Measurements from ENCODE around the gene OSBPL10. TPM values are rescaled to one million over a fixed set of nuclear protein-coding genes. Genes with fewer than 3 reads are reported as not detected.
"Not testable (repeated sequence)": the region's sequence is repeated elsewhere in the genome, so short reads cannot be mapped to it uniquely, and the experiment has no call there.

Gene OSBPL10
- total RNA-seq, 2 experiments from 2014 or later: 6.1 to 6.4 TPM

DNA sequence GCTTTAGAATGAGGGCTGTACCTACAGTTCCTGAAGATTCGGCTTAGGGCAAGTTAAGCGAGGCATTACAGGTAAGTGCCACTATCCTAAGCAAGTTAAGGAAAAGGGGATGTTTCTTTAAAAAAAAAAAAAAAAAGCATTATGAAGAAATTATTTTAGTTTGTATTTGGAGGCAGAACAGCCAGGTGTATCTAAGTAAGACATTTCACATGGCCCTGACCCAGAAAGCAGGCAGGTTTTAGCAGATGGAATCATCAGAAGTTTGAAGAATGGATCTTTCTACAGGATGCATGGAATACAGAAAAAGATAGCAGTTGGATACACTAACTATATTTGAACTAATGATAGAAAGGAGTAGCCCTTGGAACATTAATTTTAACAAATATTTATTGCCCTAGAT is 105.6 kb downstream of the OSBPL10 start:
- Mint-ChIP-seq H3K4me3 (no peak overlapping the region), H3K4me1 (ENCODE audit: low read depth) (peaks cover 2% of the 10 kb centered on the region), H3K9me3 (no peaks in the 10 kb centered on the region), H3K27me3 (ENCODE audit: low read depth) (no peaks in the 10 kb centered on the region), H3K27ac (no peak overlapping the region), H3K36me3 (ENCODE audit: low read depth) (no peaks in the 10 kb centered on the region)
- intact Hi-C loops (cut with micrococcal nuclease): no loop called here
- DNase-seq: no peak
- CTCF ChIA-PET: no interaction called here

DNA sequence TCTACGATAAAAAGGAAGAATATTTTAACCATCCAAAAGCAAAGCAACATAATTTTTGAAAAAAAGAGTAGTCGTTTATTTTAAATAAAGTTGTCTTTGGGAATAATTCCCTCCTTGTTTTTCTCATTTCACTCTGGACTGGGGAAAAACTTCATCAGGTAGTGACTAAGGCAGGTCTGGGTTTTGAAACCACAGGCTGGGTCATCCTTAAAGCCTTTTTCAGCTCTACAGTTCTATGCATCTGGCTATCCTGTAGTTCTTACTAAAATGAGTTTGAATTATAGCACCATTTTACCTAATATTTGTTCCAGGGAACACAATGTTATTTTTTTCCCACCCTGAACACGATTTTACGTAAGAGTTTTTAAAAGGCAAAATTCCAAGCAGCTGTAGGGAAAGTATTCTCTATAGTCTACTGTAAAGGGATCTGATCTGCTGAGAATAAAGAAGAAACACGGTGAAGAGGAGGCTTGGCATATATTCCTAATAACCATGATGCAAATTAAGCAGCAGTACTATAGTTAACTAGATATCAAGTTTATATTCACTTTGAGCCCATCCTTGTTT is 107.7 kb downstream of the OSBPL10 start:
- Mint-ChIP-seq H3K4me3 (no peak overlapping the region), H3K9me3 (no peaks in the 10 kb centered on the region), H3K27ac (no peak overlapping the region), H3K4me1 (ENCODE audit: low read depth) (peaks cover 2% of the 10 kb centered on the region), H3K36me3 (ENCODE audit: low read depth) (no peaks in the 10 kb centered on the region), H3K27me3 (ENCODE audit: low read depth) (no peaks in the 10 kb centered on the region)
- CTCF ChIA-PET: interaction anchor here (0.6 kb wide), 1 partner anchor 155 kb away, joined by 3 read pairs; no protein-coding TSS in a partner anchor
- DNase-seq: no peak
- intact Hi-C loops (cut with micrococcal nuclease): no loop called here

DNA sequence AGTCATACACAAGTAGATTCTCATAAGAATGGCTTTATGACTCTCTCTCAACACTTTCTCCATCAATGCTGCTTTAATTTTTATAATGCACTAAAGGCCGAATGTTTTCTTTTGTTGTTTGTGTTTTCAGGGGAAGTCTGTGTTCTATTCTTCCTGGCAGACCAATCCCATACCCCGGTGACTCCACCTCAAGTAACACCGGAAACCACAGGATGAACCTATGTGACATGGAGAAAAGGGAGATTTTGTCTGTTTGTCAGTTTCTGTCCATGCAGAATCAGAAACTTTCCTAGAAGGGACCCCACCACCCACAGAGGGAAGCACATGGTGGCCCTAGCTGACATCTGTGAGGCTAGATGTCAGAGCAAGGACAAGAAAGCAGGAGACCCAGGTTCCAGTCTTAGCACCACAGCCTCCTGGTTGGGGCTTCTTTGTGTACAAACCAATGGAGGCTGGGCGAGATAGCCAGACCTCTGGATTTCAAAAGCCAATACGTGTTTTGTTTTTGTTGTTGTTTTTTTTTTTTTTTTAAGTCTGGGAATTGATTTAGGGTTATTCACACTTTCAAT is 109.0 kb downstream of the OSBPL10 start:
- no peak overlapping the region for H3K4me3 Mint-ChIP-seq
- intact Hi-C loops (cut with micrococcal nuclease): no loop called here
- no peak for DNase-seq
- H3K4me1 Mint-ChIP-seq (ENCODE audit: low read depth): peaks cover 2% of the 10 kb centered on the region
- H3K36me3 Mint-ChIP-seq (ENCODE audit: low read depth): no peaks in the 10 kb centered on the region
- CTCF ChIA-PET: no interaction called here
- H3K27me3 Mint-ChIP-seq (ENCODE audit: low read depth): no peaks in the 10 kb centered on the region
- no peak overlapping the region for H3K27ac Mint-ChIP-seq
- no peaks in the 10 kb centered on the region for H3K9me3 Mint-ChIP-seq

DNA sequence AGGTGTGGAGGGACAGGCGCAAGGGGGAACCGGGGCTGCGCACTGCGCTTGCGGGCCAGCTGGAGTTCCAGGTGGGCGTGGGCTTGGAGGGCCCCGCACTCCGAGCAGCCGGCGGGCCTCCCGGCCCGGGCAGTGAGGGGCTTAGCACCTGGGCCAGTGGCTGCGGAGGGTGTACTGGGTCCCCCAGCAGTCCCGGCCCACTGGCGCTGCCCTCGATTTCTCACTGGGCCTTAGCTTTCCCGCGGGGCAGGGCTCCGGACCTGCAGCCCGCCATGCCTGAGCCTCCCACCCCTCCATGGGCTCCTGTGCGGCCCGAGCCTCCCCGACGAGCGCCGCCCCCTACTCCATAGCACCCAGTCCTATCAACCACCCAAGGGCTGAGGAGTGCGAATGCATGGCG is 111.0 kb downstream of the OSBPL10 start:
- H3K9me3 Mint-ChIP-seq; H3K36me3 Mint-ChIP-seq (ENCODE audit: low read depth); H3K4me3 Mint-ChIP-seq; DNase-seq; H3K27ac Mint-ChIP-seq; H3K27me3 Mint-ChIP-seq (ENCODE audit: low read depth); H3K4me1 Mint-ChIP-seq (ENCODE audit: low read depth); CTCF ChIA-PET; intact Hi-C loops (cut with micrococcal nuclease): not testable (repeated sequence)

DNA sequence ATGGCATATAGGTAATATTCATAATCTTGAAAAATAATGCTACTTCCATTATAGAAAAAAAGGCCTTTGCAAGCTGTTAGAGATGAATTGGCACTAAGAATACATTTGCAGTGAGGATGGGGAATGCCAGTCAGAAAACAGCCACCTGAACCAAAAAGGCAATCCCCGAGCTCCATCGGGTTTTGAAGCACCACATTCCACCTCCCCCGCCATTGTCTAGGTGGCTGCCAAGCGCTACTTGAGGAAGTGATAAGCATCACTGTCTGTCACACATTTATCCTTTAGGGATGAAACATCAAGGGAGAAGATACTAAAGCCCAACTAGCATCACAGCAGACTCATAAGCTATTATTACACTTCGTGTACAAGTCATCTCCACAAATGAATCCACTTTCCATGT is 112.8 kb downstream of the OSBPL10 start:
- DNase-seq: no peak
- CTCF ChIA-PET: no interaction called here
- intact Hi-C loops (cut with micrococcal nuclease): no loop called here

DNA sequence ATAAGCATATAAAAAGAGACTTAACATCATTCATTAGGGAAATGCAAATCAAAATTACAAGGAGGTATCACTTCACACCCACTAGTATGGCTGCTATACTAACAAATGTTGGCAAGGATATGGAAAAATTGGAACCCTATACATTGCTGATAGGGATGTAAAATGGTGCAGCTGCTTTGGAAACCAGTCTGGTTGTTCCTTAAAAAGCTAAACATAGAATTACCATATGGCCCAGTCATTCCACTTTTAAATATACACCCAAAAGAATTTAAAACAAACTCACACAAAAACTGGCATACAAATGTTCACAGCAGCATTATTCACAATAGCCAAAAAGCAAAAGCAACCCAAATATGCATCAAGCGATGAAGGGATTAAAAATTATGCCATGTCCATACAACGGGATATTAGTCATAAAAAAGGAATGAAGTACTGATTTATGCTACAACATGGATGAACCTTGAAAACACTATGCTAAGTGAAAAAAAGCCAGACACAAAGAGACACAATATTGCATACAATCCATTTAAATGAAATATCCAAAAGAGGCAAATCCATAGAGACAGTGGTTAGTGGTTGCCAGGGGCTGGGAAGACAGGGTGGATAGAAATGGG is 118.3 kb downstream of the OSBPL10 start:
- H3K27ac Mint-ChIP-seq: no peak overlapping the region
- CTCF ChIA-PET: no interaction called here
- no peaks in the 10 kb centered on the region for H3K4me1 Mint-ChIP-seq (ENCODE audit: low read depth)
- intact Hi-C loops (cut with micrococcal nuclease): no loop called here
- DNase-seq: no peak
- H3K9me3 Mint-ChIP-seq: no peaks in the 10 kb centered on the region
- no peak overlapping the region for H3K4me3 Mint-ChIP-seq
- H3K36me3 Mint-ChIP-seq (ENCODE audit: low read depth): no peaks in the 10 kb centered on the region
- H3K27me3 Mint-ChIP-seq (ENCODE audit: low read depth): peaks cover 7% of the 10 kb centered on the region

More for the DNA sequence above, 112.8 kb downstream of the OSBPL10 start:
- H3K27me3 Mint-ChIP-seq (ENCODE audit: low read depth): no peaks in the 10 kb centered on the region
- no peaks in the 10 kb centered on the region for H3K9me3 Mint-ChIP-seq
- no peak overlapping the region for H3K4me3 Mint-ChIP-seq
- no peaks in the 10 kb centered on the region for H3K4me1 Mint-ChIP-seq (ENCODE audit: low read depth)
- no peak overlapping the region for H3K27ac Mint-ChIP-seq
- no peaks in the 10 kb centered on the region for H3K36me3 Mint-ChIP-seq (ENCODE audit: low read depth)

DNA sequence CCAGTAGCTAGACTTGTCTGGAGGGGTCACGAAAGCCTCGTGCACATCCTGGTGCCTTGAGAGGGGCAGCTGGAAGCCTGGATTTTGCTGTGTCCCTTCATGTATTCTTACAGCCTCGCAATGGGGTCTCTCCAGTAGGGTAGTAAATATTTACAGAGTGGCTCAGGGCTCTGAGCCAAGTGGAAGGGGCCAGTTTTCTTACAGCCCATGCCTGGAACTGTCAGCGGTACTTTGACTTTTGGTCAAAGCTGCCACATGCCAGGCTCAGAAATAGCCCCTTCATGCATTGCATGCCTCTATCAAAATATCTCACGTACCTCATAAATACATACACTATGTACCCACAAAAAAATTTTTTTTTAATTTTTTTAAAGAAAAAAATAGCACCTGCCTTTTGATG is 119.2 kb downstream of the OSBPL10 start:
- Mint-ChIP-seq H3K4me1 (ENCODE audit: low read depth) (no peaks in the 10 kb centered on the region), H3K36me3 (ENCODE audit: low read depth) (no peaks in the 10 kb centered on the region), H3K27ac (no peak overlapping the region), H3K9me3 (no peaks in the 10 kb centered on the region), H3K4me3 (no peak overlapping the region), H3K27me3 (ENCODE audit: low read depth) (peaks cover 7% of the 10 kb centered on the region)
- DNase-seq: no peak
- intact Hi-C loops (cut with micrococcal nuclease): no loop called here
- CTCF ChIA-PET: no interaction called here

DNA sequence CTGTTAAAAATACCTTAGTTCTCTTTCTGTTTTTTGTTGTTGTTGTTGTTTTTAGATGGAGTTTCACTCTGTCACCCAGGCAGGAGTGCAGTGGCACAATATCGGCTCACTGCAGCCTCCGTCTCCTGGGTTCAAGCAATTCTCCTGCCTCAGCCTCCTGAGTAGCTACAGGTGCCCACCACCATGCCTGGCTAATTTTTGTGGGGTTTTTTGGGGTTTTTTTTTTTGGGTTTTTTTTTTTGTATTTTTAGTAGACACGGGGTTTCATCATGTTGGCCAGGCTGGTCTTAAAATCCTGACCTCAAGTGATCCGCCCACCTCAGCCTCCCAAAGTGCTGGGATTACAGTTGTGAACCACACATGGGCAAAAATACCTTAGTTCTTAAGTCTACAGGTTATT is 120.4 kb downstream of the OSBPL10 start:
- H3K27ac Mint-ChIP-seq: not testable (repeated sequence)

DNA sequence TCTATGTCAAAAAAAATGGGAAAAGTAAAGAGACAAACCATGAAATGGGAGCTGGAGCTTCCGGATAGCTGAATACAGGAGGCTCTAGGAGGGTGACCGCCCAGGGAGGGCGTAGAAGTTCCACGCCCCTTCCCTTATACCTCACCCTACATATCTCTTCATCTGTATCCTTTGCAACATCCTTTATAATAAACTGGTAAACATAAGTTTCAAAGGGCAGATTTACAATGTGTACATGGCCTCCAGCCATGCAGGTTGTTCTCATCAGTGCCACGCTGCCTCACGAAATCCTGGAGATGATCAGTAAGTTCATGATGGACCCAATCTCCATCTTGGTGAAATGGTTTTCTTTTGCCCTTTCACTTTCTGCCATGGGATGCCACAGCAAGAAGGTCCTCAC is 121.8 kb downstream of the OSBPL10 start:
- Mint-ChIP-seq H3K4me3 (no peak overlapping the region), H3K27ac (no peak overlapping the region), H3K36me3 (ENCODE audit: low read depth) (no peaks in the 10 kb centered on the region), H3K27me3 (ENCODE audit: low read depth) (peaks cover 7% of the 10 kb centered on the region), H3K4me1 (ENCODE audit: low read depth) (no peaks in the 10 kb centered on the region), H3K9me3 (no peaks in the 10 kb centered on the region)
- intact Hi-C loops (cut with micrococcal nuclease): loop anchor here (5.0 kb wide), 1 partner anchor 283 kb away; no protein-coding TSS in a partner anchor
- CTCF ChIA-PET: interaction anchor here (0.7 kb wide), 1 partner anchor 295 kb away, joined by 4 read pairs; no protein-coding TSS in a partner anchor
- no peak for DNase-seq

More for the DNA sequence above, 120.4 kb downstream of the OSBPL10 start:
- H3K4me3 Mint-ChIP-seq; H3K36me3 Mint-ChIP-seq (ENCODE audit: low read depth); H3K4me1 Mint-ChIP-seq (ENCODE audit: low read depth); H3K9me3 Mint-ChIP-seq; H3K27me3 Mint-ChIP-seq (ENCODE audit: low read depth); DNase-seq; intact Hi-C loops (cut with micrococcal nuclease); CTCF ChIA-PET: not testable (repeated sequence)

DNA sequence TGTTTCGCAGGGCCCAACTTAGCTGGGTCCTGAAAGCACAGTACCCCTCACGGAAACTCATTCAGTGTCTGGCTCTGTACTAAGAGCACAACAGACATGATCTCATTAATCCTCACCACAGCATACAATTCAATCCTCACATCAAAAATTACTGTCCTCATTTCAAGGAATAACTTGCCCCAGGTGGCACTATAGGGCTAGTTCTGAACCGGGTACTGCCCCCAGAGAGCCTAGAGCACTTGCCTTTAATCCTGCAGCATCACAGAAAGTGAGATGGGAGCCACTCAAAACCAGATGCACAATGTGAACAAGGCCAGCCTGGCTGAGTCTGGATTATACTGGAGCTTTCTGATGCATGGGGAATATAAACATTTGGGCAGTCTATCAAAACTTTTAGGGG is 122.6 kb downstream of the OSBPL10 start:
- no peaks in the 10 kb centered on the region for H3K4me1 Mint-ChIP-seq (ENCODE audit: low read depth)
- intact Hi-C loops (cut with micrococcal nuclease): loop anchor here (5.0 kb wide), 1 partner anchor 284 kb away; no protein-coding TSS in a partner anchor
- H3K36me3 Mint-ChIP-seq (ENCODE audit: low read depth): no peaks in the 10 kb centered on the region
- peak; percentile 14 for DNase-seq
- H3K27me3 Mint-ChIP-seq (ENCODE audit: low read depth): peaks cover 7% of the 10 kb centered on the region
- no peak overlapping the region for H3K4me3 Mint-ChIP-seq
- CTCF ChIA-PET: interaction anchor here (1.0 kb wide), 1 partner anchor 9 kb away, joined by 3 read pairs; no protein-coding TSS in a partner anchor
- no peak overlapping the region for H3K27ac Mint-ChIP-seq
- H3K9me3 Mint-ChIP-seq: no peaks in the 10 kb centered on the region

DNA sequence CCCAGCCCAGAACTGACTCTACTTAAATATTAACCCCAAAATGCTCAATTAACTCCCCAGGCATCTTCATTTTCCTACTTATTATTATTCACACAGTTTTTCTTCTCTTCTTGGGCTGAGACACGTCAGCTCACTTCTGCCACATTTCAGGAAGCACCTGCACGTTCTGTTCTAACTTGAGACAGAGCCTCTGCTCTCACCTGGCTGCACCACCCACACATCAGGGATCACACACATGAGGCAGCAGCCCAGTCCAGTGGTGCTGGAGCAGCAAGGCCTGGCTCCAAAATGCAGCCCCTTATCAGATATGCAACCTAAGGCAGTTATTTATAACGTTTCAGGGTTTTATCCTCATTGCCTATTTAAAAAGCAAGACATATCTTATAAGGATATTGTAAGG is 127.5 kb downstream of the OSBPL10 start:
- intact Hi-C loops (cut with micrococcal nuclease): no loop called here
- peaks cover 4% of the 10 kb centered on the region for H3K27me3 Mint-ChIP-seq (ENCODE audit: low read depth)
- no peak overlapping the region for H3K4me3 Mint-ChIP-seq
- H3K9me3 Mint-ChIP-seq: no peaks in the 10 kb centered on the region
- CTCF ChIA-PET: no interaction called here
- H3K36me3 Mint-ChIP-seq (ENCODE audit: low read depth): no peaks in the 10 kb centered on the region
- DNase-seq: no peak
- H3K4me1 Mint-ChIP-seq (ENCODE audit: low read depth): no peaks in the 10 kb centered on the region
- no peak overlapping the region for H3K27ac Mint-ChIP-seq

DNA sequence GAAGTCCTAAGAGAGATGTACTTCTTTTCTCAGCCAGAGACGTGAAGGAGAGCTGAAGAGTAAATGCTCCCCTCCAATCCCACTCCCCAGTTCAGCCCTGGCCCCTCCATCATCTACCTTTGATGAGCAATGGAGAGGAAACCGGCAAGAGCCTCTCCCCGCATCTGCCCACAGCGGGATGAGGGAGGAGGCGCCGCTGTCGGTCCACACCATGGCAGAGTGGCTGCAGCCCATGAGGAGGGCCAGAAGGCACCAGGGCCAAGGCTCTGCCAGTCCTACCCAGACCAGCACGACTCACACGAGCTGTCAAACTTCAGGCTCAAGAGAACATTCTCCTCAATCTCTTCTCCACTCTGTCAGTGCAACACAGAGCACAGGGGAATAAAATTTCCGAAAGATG is 129.8 kb downstream of the OSBPL10 start:
- H3K4me3 Mint-ChIP-seq: no peak overlapping the region
- peaks cover 6% of the 10 kb centered on the region for H3K27me3 Mint-ChIP-seq (ENCODE audit: low read depth)
- intact Hi-C loops (cut with micrococcal nuclease): no loop called here
- CTCF ChIA-PET: no interaction called here
- no peak overlapping the region for H3K27ac Mint-ChIP-seq
- H3K4me1 Mint-ChIP-seq (ENCODE audit: low read depth): no peaks in the 10 kb centered on the region
- DNase-seq: no peak
- H3K9me3 Mint-ChIP-seq: no peaks in the 10 kb centered on the region
- H3K36me3 Mint-ChIP-seq (ENCODE audit: low read depth): no peaks in the 10 kb centered on the region

DNA sequence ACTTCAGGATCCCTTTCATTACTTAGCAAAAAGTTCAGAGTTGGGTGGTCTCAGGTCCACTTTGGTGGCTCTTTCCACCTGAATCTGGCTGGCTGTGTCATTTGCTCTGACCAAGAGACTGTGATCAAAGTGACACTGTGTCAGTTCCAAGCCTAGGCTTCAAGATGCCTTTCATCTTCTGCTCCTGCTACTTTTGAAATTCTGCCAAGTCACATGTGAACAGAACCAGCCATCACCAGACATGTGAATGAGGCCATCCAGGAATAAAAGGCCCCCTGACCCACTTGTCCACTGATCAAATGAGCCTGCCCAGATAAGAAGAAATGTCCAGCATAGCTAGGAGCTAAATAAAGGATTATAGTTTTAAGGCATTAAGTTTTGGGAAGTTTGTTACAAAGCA is 132.2 kb downstream of the OSBPL10 start:
- H3K4me3 Mint-ChIP-seq: no peak overlapping the region
- H3K36me3 Mint-ChIP-seq (ENCODE audit: low read depth): no peaks in the 10 kb centered on the region
- CTCF ChIA-PET: interaction anchor here (1.6 kb wide), 1 partner anchor 9 kb away, joined by 3 read pairs; no protein-coding TSS in a partner anchor
- peaks cover 8% of the 10 kb centered on the region for H3K27me3 Mint-ChIP-seq (ENCODE audit: low read depth)
- H3K9me3 Mint-ChIP-seq: no peaks in the 10 kb centered on the region
- H3K27ac Mint-ChIP-seq: no peak overlapping the region
- no peaks in the 10 kb centered on the region for H3K4me1 Mint-ChIP-seq (ENCODE audit: low read depth)
- DNase-seq: no peak
- intact Hi-C loops (cut with micrococcal nuclease): no loop called here

Measured in activated naive CD4-positive, alpha-beta T cell treated with anti-CD3 and anti-CD28 coated beads for 36 hours (primary cell).